Measurements from ENCODE around the gene SOWAHA. TPM values are rescaled to one million over a fixed set of nuclear protein-coding genes. Genes with fewer than 3 reads are reported as not detected.

Gene SOWAHA
- total and polyA plus RNA-seq, 10 of the 15 experiments (the other 5 are each of a cell fraction or from before 2014, with no cell fraction given), result 0.02 to 0.37 (median 0.05) TPM; not detected in 4

- ChIA-PET SMC1A (ENCODE audit: uncharacterized antibody, unreplicated experiment) (interaction anchor here (1.0 to 10.9 kb wide), 7 partner anchors 7 to 305 kb away, joined by 3 to 129 read pairs (median 55); no protein-coding TSS in a partner anchor), POLR2A (interaction anchor here (6.2 kb wide), 1 partner anchor 9 kb away, joined by 41 read pairs; no protein-coding TSS in a partner anchor), RAD21 (ENCODE audit: unreplicated experiment) (interaction anchor here (1.2 to 7.7 kb wide), 4 partner anchors 8 to 80 kb away, joined by 4 to 106 read pairs (median 11); no protein-coding TSS in a partner anchor), CTCF (interaction anchor here (1.2 to 7.7 kb wide), 6 partner anchors 9 to 430 kb away, joined by 4 to 159 read pairs (median 33); no protein-coding TSS in a partner anchor)
- peaks cover 0 to 11% of the 10 kb centered on the region in 2 experiments; a peak in 2 of 4 replicates for H3K27me3 ChIP-seq (replicated peaks in 1 of 2; ENCODE audit: control insufficient read depth in 2 of 2, insufficient read depth in 2 of 2, low read length in 1 of 2)
- in situ Hi-C loops (cut with MboI), result loop anchor here (5.0 kb wide), 1 partner anchor 429 kb away; no protein-coding TSS in a partner anchor
- intact Hi-C loops (cut with micrococcal nuclease; ENCODE audit: unreplicated experiment), result no loop called here
- H3K79me2 ChIP-seq (ENCODE audit: control insufficient read depth, insufficient read depth, low read length), result no peaks in the 10 kb centered on the region
- H3K36me3 ChIP-seq (ENCODE audit: control insufficient read depth in 2 of 2, insufficient read depth in 2 of 2, low read length in 1 of 2), result no peaks in the 10 kb centered on the region
- FAIRE-seq (no peak), ATAC-seq (no peak), DNase-seq (ENCODE audit: low read depth, low spot score) (no peak)
- TF ChIP-seq FOS (IDR thresholded peaks at IDR 0.05; ENCODE audit: borderline replicate concordance, extremely low read depth, insufficient read length) (no peak), NFYA (IDR thresholded peaks at IDR 0.05; ENCODE audit: borderline replicate concordance, low read depth, low read length) (no peak), CBX3 (IDR thresholded peaks at IDR 0.05; ENCODE audit: borderline replicate concordance, low read depth) (no peak), CHD1 (IDR thresholded peaks at IDR 0.05; ENCODE audit: low read depth, low read length) (no peak), RBBP5 (conservative IDR thresholded peaks at IDR 0.05) (no peak), POLR2A (IDR thresholded peaks at IDR 0.05; ENCODE audit: low read depth, low read length) (no peak), SKIL (IDR thresholded peaks at IDR 0.05; ENCODE audit: low read depth, poor library complexity, severe bottlenecking) (no peak), SREBF2 (IDR thresholded peaks at IDR 0.05; ENCODE audit: low read length) (no peak), ATF3 (IDR thresholded peaks at IDR 0.05; ENCODE audit: borderline replicate concordance, extremely low read depth, low read depth, low read length) (no peak), SMAD5 (IDR thresholded peaks at IDR 0.05; ENCODE audit: low read depth) (no peak), TARDBP (IDR thresholded peaks at IDR 0.05; ENCODE audit: borderline replicate concordance) (no peak), NFYB (IDR thresholded peaks at IDR 0.05; ENCODE audit: insufficient read depth, low read depth, low read length) (no peak), MYB (IDR thresholded peaks at IDR 0.05; ENCODE audit: borderline replicate concordance, low read depth, low read length) (no peak), MTA2 (IDR thresholded peaks at IDR 0.05; ENCODE audit: low read depth) (no peak), BCL3 (IDR thresholded peaks at IDR 0.05; ENCODE audit: borderline replicate concordance, insufficient read depth, low read depth, low read length, poor library complexity, severe bottlenecking) (no peak), KDM1A (IDR thresholded peaks at IDR 0.05; ENCODE audit: borderline replicate concordance) (no peak), SREBF1 (IDR thresholded peaks at IDR 0.05; ENCODE audit: low read length) (no peak), CREM (IDR thresholded peaks at IDR 0.05; ENCODE audit: low read depth) (no peak), HDAC6 (IDR thresholded peaks at IDR 0.05; ENCODE audit: unreplicated experiment) (no peak), ATF7 (IDR thresholded peaks at IDR 0.05; ENCODE audit: low read depth) (no peak)
- H3K9ac ChIP-seq (ENCODE audit: control insufficient read depth, insufficient read depth, low read length), result no peak overlapping the region
- no peaks in the 10 kb centered on the region; the same call in 1 of the 2 replicates for H3K4me1 ChIP-seq (ENCODE audit: control insufficient read depth, insufficient read depth, low read length)
- no peak overlapping the region for H3K27ac ChIP-seq (ENCODE audit: control insufficient read depth, insufficient read depth)
- no peaks in the 10 kb centered on the region; the same call in 2 of the 3 replicates for H3K9me3 ChIP-seq (replicated peaks; ENCODE audit: control insufficient read depth, insufficient read depth, low read length)
- no peak overlapping the region for H3K4me3 ChIP-seq
- H2AFZ ChIP-seq (ENCODE audit: control insufficient read depth, low read depth, low read length), result no peak overlapping the region
- H4K20me1 ChIP-seq (ENCODE audit: control insufficient read depth, insufficient read depth), result no peaks in the 10 kb centered on the region
- no peak overlapping the region for H3K4me2 ChIP-seq (ENCODE audit: control insufficient read depth, insufficient read depth)
- no TSS peak for BruUV-seq (replicated peaks)
Measured at GRCh38 chr5:132816554-132816953, 3.5 kb downstream of the SOWAHA start.

All from GM12878 (cell line).